Measurements from ENCODE around the gene TSFM. TPM values are rescaled to one million over a fixed set of nuclear protein-coding genes. Genes with fewer than 3 reads are reported as not detected.

Gene TSFM
- total RNA-seq, 1 experiment from 2014 or later = 53.2 TPM

GRCh38 chr12:57816001-57816854 lies 33.6 kb downstream of the TSFM start:
- no peak for DNase-seq (ENCODE audit: low read depth, low spot score)
- Histone ChIP-seq H3K4me3 (replicated peaks in 1 of 2; ENCODE audit: low read depth in 1 of 2, low read length in 2 of 2) (no peak overlapping the region), H3K27ac (ENCODE audit: low read depth, low read length) (no peak overlapping the region), H3K4me1 (ENCODE audit: control insufficient read depth in 1 of 2, insufficient read depth in 2 of 2, low read length in 2 of 2) (no peaks in the 10 kb centered on the region; a peak in 1 of 4 replicates), H3K4me2 (ENCODE audit: low read length) (no peak overlapping the region), H3K9ac (ENCODE audit: low read length) (no peak overlapping the region), H3K9me2 (ENCODE audit: insufficient read depth) (no peaks in the 10 kb centered on the region), H3K36me3 (ENCODE audit: control insufficient read depth in 1 of 2, insufficient read depth in 2 of 2, low read length in 2 of 2) (no peaks in the 10 kb centered on the region), H4K20me1 (ENCODE audit: insufficient read depth) (no peaks in the 10 kb centered on the region), H3K79me2 (ENCODE audit: insufficient read depth, low read length) (no peaks in the 10 kb centered on the region), H3K9me3 (ENCODE audit: control insufficient read depth in 1 of 2, insufficient read depth in 1 of 2, low read depth in 1 of 2, low read length in 2 of 2) (no peaks in the 10 kb centered on the region), H2AFZ (ENCODE audit: low read depth, low read length, poor library complexity, severe bottlenecking) (no peak overlapping the region), H3K27me3 (ENCODE audit: insufficient read depth, low read length) (no peaks in the 10 kb centered on the region)
- ChIA-PET RAD21 (ENCODE audit: low non-redundant PET in 1 of 2, low total read pairs in 2 of 2, uncharacterized antibody in 2 of 2, unreplicated experiment in 2 of 2) (no interaction called here), CTCF (interaction anchor here (1.2 kb wide), 2 partner anchors 14 to 16 kb away, joined by 3 to 4 read pairs; no protein-coding TSS in a partner anchor), POLR2A (no interaction called here)
- ATAC-seq = no peak
- intact Hi-C loops (cut with micrococcal nuclease) = no loop called here
- TF ChIP-seq CBX3 (IDR thresholded peaks at IDR 0.05; ENCODE audit: low read depth) = no peak
- TF ChIP-seq RAD21 (IDR thresholded peaks at IDR 0.05; ENCODE audit: low read depth) = no peak
- no peak for TF ChIP-seq SRF (IDR thresholded peaks at IDR 0.05; ENCODE audit: low read depth)
- TF ChIP-seq ZFX (IDR thresholded peaks at IDR 0.05) = no peak
- no peak for TF ChIP-seq JUND (IDR thresholded peaks at IDR 0.05)
- no peak for TF ChIP-seq MAX (IDR thresholded peaks at IDR 0.05)
- no peak for TF ChIP-seq SIN3A (IDR thresholded peaks at IDR 0.05; ENCODE audit: low read depth)
- no peak for TF ChIP-seq REST (IDR thresholded peaks at IDR 0.05; ENCODE audit: low read depth)
- TF ChIP-seq EZH2 (IDR thresholded peaks at IDR 0.05) = no peak
- TF ChIP-seq EZH2phosphoT487 (IDR thresholded peaks at IDR 0.05; ENCODE audit: borderline replicate concordance) = no peak
- TF ChIP-seq POLR2A (IDR thresholded peaks at IDR 0.05; ENCODE audit: borderline replicate concordance, extremely low read depth, insufficient read depth, insufficient read length) = no peak
- no TSS peak for BruUV-seq (replicated peaks)
